K562 (cell line): Measurements from ENCODE around the gene S100A2.

Experiments
- ATF3 ChIP-seq, 2 experiments: fragments of 450-650 bp in 1 of 2; sonication (generic) in 1 of 2; formaldehyde crosslinking in 1 of 2; IDR thresholded peaks in 1 of 2; conservative IDR thresholded peaks in 1 of 2; 2 replicates each; pipeline versions ENCODE4 v1.6.1 to v1.8.1; 2016 to 2023; ENCODE audit warnings: mild to moderate bottlenecking in 2 of 2, moderate library complexity in 2 of 2, inconsistent platforms in 1 of 2, missing genetic modification reagents in 1 of 2
- CEBPG ChIP-seq, 3 experiments: fragments of 200-800 bp in 1 of 3; sonication (Bioruptor generic) in 1 of 3; sonication (generic) in 1 of 3; formaldehyde crosslinking in 1 of 3; IDR thresholded peaks in 2 of 3; conservative IDR thresholded peaks in 1 of 3; 2 replicates each; pipeline versions ENCODE4 v1.6.1 to v1.8.0; 2016 to 2022; ENCODE audit warnings: missing compliant biosample characterization in 2 of 3, missing genetic modification characterization in 2 of 3, mild to moderate bottlenecking in 1 of 3, missing genetic modification reagents in 1 of 3
- GABPA ChIP-seq: fragments of 200-800 bp; sonication (Bioruptor generic); conservative IDR thresholded peaks from 2 replicates; pipeline ENCODE4 v1.6.1; 2016; ENCODE audit warnings: low read depth, missing genetic modification characterization, missing compliant biosample characterization
- HDAC6 ChIP-seq: IDR thresholded peaks from 2 replicates; pipeline ENCODE4 v1.6.1; 2012; ENCODE audit warnings: low read depth, mild to moderate bottlenecking, control low read depth, inconsistent platforms, low read length, moderate library complexity
- MAX ChIP-seq: sonication (generic); formaldehyde crosslinking; IDR thresholded peaks from 2 replicates; pipeline ENCODE4 v1.9.0; 2022; ENCODE audit warnings: mild to moderate bottlenecking, missing genetic modification reagents
- MYC ChIP-seq, 2 experiments: fragments of 250-450 bp in 1 of 2; sonication (Bioruptor Pico) in 1 of 2; IDR thresholded peaks; 2 replicates each; pipeline versions ENCODE4 v1.5.1 to v1.6.1; 2012 to 2021; ENCODE audit warnings: low read depth in 2 of 2, borderline replicate concordance in 1 of 2, improper control_type of control experiment in 1 of 2, low read length in 1 of 2, mild to moderate bottlenecking in 1 of 2, moderate library complexity in 1 of 2
- NR2C1 ChIP-seq, 2 experiments: fragments of 450-650 bp; IDR thresholded peaks; 2 replicates each; pipeline ENCODE4 v1.6.1; 2017; ENCODE audit warnings: mild to moderate bottlenecking in 2 of 2, antibody characterized with exemption in 1 of 2, inconsistent platforms in 1 of 2, missing compliant biosample characterization in 1 of 2, missing genetic modification characterization in 1 of 2
- RCOR1 ChIP-seq, 2 experiments: IDR thresholded peaks; 2 replicates each; pipeline ENCODE4 v1.6.1; 2012; ENCODE audit warnings: low read depth in 2 of 2, low read length in 2 of 2, borderline replicate concordance in 1 of 2, improper control_type of control experiment in 1 of 2
- SNAPC5 ChIP-seq: fragments of 250-450 bp; sonication (Bioruptor Pico); IDR thresholded peaks from 2 replicates; pipeline ENCODE4 v1.8.0; 2021; ENCODE audit warnings: moderate library complexity, mild to moderate bottlenecking, inconsistent platforms
- USF2 ChIP-seq: sonication (generic); formaldehyde crosslinking; IDR thresholded peaks from 2 replicates; pipeline ENCODE4 v1.5.0; 2020; ENCODE audit warnings: missing genetic modification reagents
- ZBTB26 ChIP-seq: fragments of 450-650 bp; formaldehyde crosslinking; IDR thresholded peaks from 2 replicates; pipeline ENCODE4 v1.4.0; 2022; ENCODE audit warnings: missing genetic modification characterization
- ZNF274 ChIP-seq: IDR thresholded peaks from 2 replicates; pipeline ENCODE4 v1.6.1; 2011; ENCODE audit warnings: low read depth, mild to moderate bottlenecking, low read length, moderate library complexity, borderline replicate concordance
- ZNF277 ChIP-seq: fragments of 250-450 bp; sonication (Bioruptor Pico); IDR thresholded peaks from 2 replicates; pipeline ENCODE4 v1.8.0; 2022; ENCODE audit warnings: inconsistent platforms, mild to moderate bottlenecking, moderate library complexity, borderline replicate concordance
- ZNF318 ChIP-seq, 2 experiments: fragments of 450-650 bp; IDR thresholded peaks; 2 replicates each; pipeline ENCODE4 v1.6.1; 2016; ENCODE audit warnings: mild to moderate bottlenecking in 2 of 2, borderline replicate concordance in 1 of 2, low read depth in 1 of 2, moderate library complexity in 1 of 2

- TF ChIP-seq MYC (IDR thresholded peaks at IDR 0.05; ENCODE audit: low read depth, low read length): no peak
- no peak for TF ChIP-seq MYC (CRISPR knock-in tag; IDR thresholded peaks at IDR 0.05; ENCODE audit: borderline replicate concordance, low read depth)
- TF ChIP-seq SNAPC5 (CRISPR knock-in tag): no peak
- no peak for TF ChIP-seq MAX
- no peak for TF ChIP-seq ZNF277
- TF ChIP-seq USF2 (CRISPR knock-in tag): no peak
- TF ChIP-seq ZNF274: no peak
- no peak for TF ChIP-seq NR2C1 (IDR thresholded peaks at IDR 0.05)
- TF ChIP-seq NR2C1 (tag; IDR thresholded peaks at IDR 0.05): no peak
- no peak for TF ChIP-seq HDAC6
- TF ChIP-seq GABPA (tag): no peak
- no peak for TF ChIP-seq ZBTB26 (CRISPR knock-in tag)
- no peak for TF ChIP-seq ZNF318 (IDR thresholded peaks at IDR 0.05; ENCODE audit: borderline replicate concordance in 1 of 2, low read depth in 1 of 2)
- no peak for TF ChIP-seq CEBPG (CRISPR knock-in tag; IDR thresholded peaks at IDR 0.05)
- no peak for TF ChIP-seq CEBPG (tag; conservative IDR thresholded peaks at IDR 0.05 in 1 of 2, IDR thresholded peaks at IDR 0.05 in 1 of 2)
- no peak for TF ChIP-seq RCOR1 (IDR thresholded peaks at IDR 0.05; ENCODE audit: borderline replicate concordance in 1 of 2, low read depth in 2 of 2, low read length in 2 of 2)
- no peak for TF ChIP-seq ATF3 (IDR thresholded peaks at IDR 0.05)
- no peak for TF ChIP-seq ATF3 (CRISPR knock-in tag; conservative IDR thresholded peaks at IDR 0.05)
These were observed 30.8 kb downstream of the S100A2 start for GRCh38 chr1:153534925-153535241.
